H9 (cell line): ENCODE results near the gene TIAM1. TPM values are rescaled to one million over a fixed set of nuclear protein-coding genes. Genes with fewer than 3 reads are reported as not detected.
A peak's percentile ranks its signal among the peaks of the same experiment; 100 is the strongest.

ENCODE experiments used
- DNase-seq: peaks from one replicate; pipeline ENCODE4 v3.0.0-alpha.2; 2017
- H2AFZ ChIP-seq: one replicate; pipeline ENCODE4 v1.6.1; 2013; ENCODE audit warnings: mild to moderate bottlenecking, low read length, control low read depth, moderate library complexity
- H2AK5ac ChIP-seq: 2 replicates; pipeline ENCODE4 v1.6.1; 2013; ENCODE audit warnings: low read length, control low read depth, mixed read lengths; ENCODE audit not compliant: insufficient read length
- H2BK120ac ChIP-seq: one replicate; pipeline ENCODE4 v1.6.1; 2013; ENCODE audit warnings: low read depth, mild to moderate bottlenecking, low read length, control low read depth, inconsistent platforms; ENCODE audit not compliant: poor library complexity, severe bottlenecking
- H2BK12ac ChIP-seq: 2 replicates; pipeline ENCODE4 v1.6.1; 2013; ENCODE audit warnings: low read length, control low read depth, mixed read lengths, low read depth; ENCODE audit not compliant: insufficient read length
- H2BK15ac ChIP-seq: 2 replicates; pipeline ENCODE4 v1.6.1; 2013; ENCODE audit warnings: low read depth, low read length, control low read depth
- H2BK20ac ChIP-seq: one replicate; pipeline ENCODE4 v1.6.1; 2013; ENCODE audit warnings: low read depth, mild to moderate bottlenecking, low read length, control low read depth, inconsistent platforms; ENCODE audit not compliant: poor library complexity, severe bottlenecking
- H2BK5ac ChIP-seq: 2 replicates; pipeline ENCODE4 v1.6.1; 2013; ENCODE audit warnings: low read length, control low read depth, mixed read lengths; ENCODE audit not compliant: insufficient read length
- H3K14ac ChIP-seq: 2 replicates; pipeline ENCODE4 v1.6.1; 2013; ENCODE audit warnings: low read length, control low read depth; ENCODE audit not compliant: insufficient read depth
- H3K18ac ChIP-seq: 2 replicates; pipeline ENCODE4 v1.6.1; 2013; ENCODE audit warnings: low read depth, mild to moderate bottlenecking, mixed read lengths, low read length, control low read depth; ENCODE audit not compliant: insufficient read length
- H3K23ac ChIP-seq: 2 replicates; pipeline ENCODE4 v1.6.1; 2013; ENCODE audit warnings: low read length, control low read depth, mixed read lengths, low read depth; ENCODE audit not compliant: insufficient read length
- H3K23me2 ChIP-seq: 2 replicates; pipeline ENCODE4 v1.6.1; 2013; ENCODE audit warnings: low read depth, mild to moderate bottlenecking, mixed read lengths, low read length, control low read depth; ENCODE audit not compliant: insufficient read length, poor library complexity, severe bottlenecking
- H3K27ac ChIP-seq: 2 replicates; pipeline ENCODE4 v1.5.1; 2013; ENCODE audit warnings: low read length, control low read depth, mixed read lengths, low read depth; ENCODE audit not compliant: insufficient read length
- H3K27me3 ChIP-seq: 2 replicates; pipeline ENCODE4 v1.6.1; 2013; ENCODE audit warnings: low read length, control low read depth, inconsistent platforms; ENCODE audit not compliant: insufficient read depth
- H3K4ac ChIP-seq: 2 replicates; pipeline ENCODE4 v1.6.1; 2013; ENCODE audit warnings: low read depth, mild to moderate bottlenecking, control low read depth, inconsistent platforms, low read length, moderate library complexity
- H3K4me1 ChIP-seq: 2 replicates; pipeline ENCODE4 v1.6.1; 2013; ENCODE audit warnings: low read length, control low read depth, inconsistent platforms; ENCODE audit not compliant: insufficient read depth
- H3K4me2 ChIP-seq: 2 replicates; pipeline ENCODE4 v1.6.1; 2013; ENCODE audit warnings: low read length, control low read depth, mixed read lengths; ENCODE audit not compliant: insufficient read length, insufficient read depth
- H3K56ac ChIP-seq: 2 replicates; pipeline ENCODE4 v1.6.1; 2013; ENCODE audit warnings: low read depth, mild to moderate bottlenecking, mixed read lengths, low read length, control low read depth; ENCODE audit not compliant: insufficient read length
- H3K79me1 ChIP-seq: 2 replicates; pipeline ENCODE4 v1.6.1; 2013; ENCODE audit warnings: low read depth, mild to moderate bottlenecking, moderate library complexity, low read length, control low read depth, inconsistent platforms; ENCODE audit not compliant: insufficient read depth, poor library complexity, severe bottlenecking
- H3K79me2 ChIP-seq: 2 replicates; pipeline ENCODE4 v1.6.1; 2013; ENCODE audit warnings: low read length, control low read depth, inconsistent platforms; ENCODE audit not compliant: insufficient read depth
- H3K9ac ChIP-seq: 2 replicates; pipeline ENCODE4 v1.6.1; 2013; ENCODE audit warnings: low read length, control low read depth, mixed read lengths; ENCODE audit not compliant: insufficient read length; ENCODE audit errors: extremely low read depth
- H3K9me3 ChIP-seq: one replicate; pipeline ENCODE4 v1.6.1; 2013; ENCODE audit warnings: low read depth, low read length, inconsistent platforms; ENCODE audit not compliant: control insufficient read depth
- H3T11ph ChIP-seq: one replicate; pipeline ENCODE4 v1.6.1; 2013; ENCODE audit warnings: mild to moderate bottlenecking, low read length, control low read depth, inconsistent platforms
- H4K20me1 ChIP-seq: one replicate; pipeline ENCODE4 v1.6.1; 2013; ENCODE audit not compliant: control insufficient read depth, insufficient read length, insufficient read depth
- H4K5ac ChIP-seq: 2 replicates; pipeline ENCODE4 v1.6.1; 2013; ENCODE audit warnings: low read depth, mild to moderate bottlenecking, mixed read lengths, low read length, control low read depth; ENCODE audit not compliant: insufficient read length
- H4K8ac ChIP-seq: replicated peaks from 2 replicates; pipeline ENCODE4 v1.6.1; 2013; ENCODE audit warnings: low read length, control low read depth, mixed read lengths, low read depth; ENCODE audit not compliant: insufficient read length
- H4K91ac ChIP-seq: 2 replicates; pipeline ENCODE4 v1.6.1; 2013; ENCODE audit warnings: low read depth, mild to moderate bottlenecking, moderate library complexity, mixed read lengths, low read length, control low read depth; ENCODE audit not compliant: insufficient read length
- H3K27ac Mint-ChIP-seq, 3 experiments: 2 replicates in 2 of 3; 3 replicates in 1 of 3; pipeline ENCODE4 v1.8.0; 2020 to 2021; ENCODE audit warnings: mixed read lengths in 3 of 3, mild to moderate bottlenecking in 1 of 3, moderate library complexity in 1 of 3
- H3K27me3 Mint-ChIP-seq: 2 replicates; pipeline ENCODE4 v1.8.0; 2021; ENCODE audit warnings: low read depth, mild to moderate bottlenecking, moderate library complexity, mixed read lengths
- H3K36me3 Mint-ChIP-seq, 3 experiments: 2 replicates in 2 of 3; 3 replicates in 1 of 3; pipeline ENCODE4 v1.8.0; 2020 to 2021; ENCODE audit warnings: low read depth in 3 of 3, mixed read lengths in 3 of 3; ENCODE audit not compliant: insufficient read depth in 1 of 3
- H3K4me1 Mint-ChIP-seq, 2 experiments: 2 replicates each; pipeline ENCODE4 v1.8.0; 2020; ENCODE audit warnings: mixed read lengths in 2 of 2
- H3K4me3 Mint-ChIP-seq, 2 experiments: 2 replicates in 1 of 2; 3 replicates in 1 of 2; pipeline ENCODE4 v1.8.0; 2020 to 2021; ENCODE audit warnings: mild to moderate bottlenecking in 2 of 2, mixed read lengths in 2 of 2, moderate library complexity in 1 of 2
- H3K9me3 Mint-ChIP-seq, 2 experiments: 2 replicates in 1 of 2; 3 replicates in 1 of 2; pipeline ENCODE4 v1.8.0; 2020; ENCODE audit warnings: mild to moderate bottlenecking in 2 of 2, mixed read lengths in 2 of 2, moderate library complexity in 1 of 2
- WGBS: extraction: QIAGEN DNeasy Blood & Tissue Kit; methylation state at CpG from one replicate; pipeline ENCODE4 v1.1.7; 2013; ENCODE audit warnings: missing lambda C conversion rate, low lambda C conversion rate, mixed read lengths; ENCODE audit not compliant: insufficient read length; ENCODE audit errors: extremely low coverage; 5-methylcytosine and 5-hydroxymethylcytosine counted together
- total RNA-seq: library from RNA; stranded (reverse); gene quantifications from 2 replicates; pipeline ENCODE4 v1.2.1, GENCODE V29; 2021
- TF ChIP-seq, protein P1 (sequence below): fragments of 200-600 bp; sonication (generic); conservative IDR thresholded peaks from 3 replicates; pipeline ENCODE4 v1.8.0; 2021; ENCODE audit warnings: antibody characterized with exemption, mild to moderate bottlenecking

TIAM1 gene
- total RNA-seq, 1 experiment from 2014 or later = 23.1 TPM

DNA sequence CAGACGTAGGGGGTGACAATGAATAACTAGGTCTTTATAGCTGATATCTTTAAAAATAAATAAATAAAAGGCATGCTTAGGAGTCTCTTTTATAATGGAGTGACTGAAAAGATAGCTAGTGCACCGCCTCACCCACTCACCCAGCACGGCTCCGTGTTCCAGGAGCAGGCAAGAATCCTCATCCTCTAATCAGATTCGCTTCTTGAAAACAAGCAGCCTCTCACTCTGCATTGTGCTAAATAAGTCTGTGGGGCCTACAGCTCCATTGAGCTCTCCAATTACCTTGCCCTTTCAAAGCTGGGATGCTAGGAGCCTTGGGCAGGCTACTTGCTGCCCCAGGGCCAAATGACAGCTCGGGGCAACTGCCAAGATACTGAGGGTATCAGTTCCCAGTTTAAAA, 91.5 kb downstream of the TIAM1 start:
- Mint-ChIP-seq H3K9me3 (no peaks in the 10 kb centered on the region), H3K4me3 (no peak overlapping the region), H3K36me3 (peaks cover 0 to 6% (median 4%) of the 10 kb centered on the region in 3 experiments; a peak in 4 of 7 replicates), H3K27ac (peak overlapping the region in 1 of 3 experiments; percentile 51; a peak in 2 of 7 replicates), H3K4me1 (peaks cover 44 to 49% of the 10 kb centered on the region in 2 experiments), H3K27me3 (no peaks in the 10 kb centered on the region)
- no peak overlapping the region for H2BK12ac ChIP-seq
- H3K56ac ChIP-seq = no peak overlapping the region
- H3K4me2 ChIP-seq = no peak overlapping the region
- H2BK20ac ChIP-seq = no peak overlapping the region
- no peaks in the 10 kb centered on the region for H3K9me3 ChIP-seq
- H4K20me1 ChIP-seq = no peaks in the 10 kb centered on the region
- H4K8ac ChIP-seq = no peak overlapping the region
- no peak overlapping the region for H4K91ac ChIP-seq
- H3K4ac ChIP-seq = no peak overlapping the region
- no peaks in the 10 kb centered on the region for H3K79me2 ChIP-seq
- no peaks in the 10 kb centered on the region for H3K79me1 ChIP-seq
- no peak overlapping the region for H2AK5ac ChIP-seq
- TF ChIP-seq, protein P1, sequence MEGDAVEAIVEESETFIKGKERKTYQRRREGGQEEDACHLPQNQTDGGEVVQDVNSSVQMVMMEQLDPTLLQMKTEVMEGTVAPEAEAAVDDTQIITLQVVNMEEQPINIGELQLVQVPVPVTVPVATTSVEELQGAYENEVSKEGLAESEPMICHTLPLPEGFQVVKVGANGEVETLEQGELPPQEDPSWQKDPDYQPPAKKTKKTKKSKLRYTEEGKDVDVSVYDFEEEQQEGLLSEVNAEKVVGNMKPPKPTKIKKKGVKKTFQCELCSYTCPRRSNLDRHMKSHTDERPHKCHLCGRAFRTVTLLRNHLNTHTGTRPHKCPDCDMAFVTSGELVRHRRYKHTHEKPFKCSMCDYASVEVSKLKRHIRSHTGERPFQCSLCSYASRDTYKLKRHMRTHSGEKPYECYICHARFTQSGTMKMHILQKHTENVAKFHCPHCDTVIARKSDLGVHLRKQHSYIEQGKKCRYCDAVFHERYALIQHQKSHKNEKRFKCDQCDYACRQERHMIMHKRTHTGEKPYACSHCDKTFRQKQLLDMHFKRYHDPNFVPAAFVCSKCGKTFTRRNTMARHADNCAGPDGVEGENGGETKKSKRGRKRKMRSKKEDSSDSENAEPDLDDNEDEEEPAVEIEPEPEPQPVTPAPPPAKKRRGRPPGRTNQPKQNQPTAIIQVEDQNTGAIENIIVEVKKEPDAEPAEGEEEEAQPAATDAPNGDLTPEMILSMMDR = no peak
- no peak overlapping the region for H3K23ac ChIP-seq
- H3K4me1 ChIP-seq = peaks cover 6% of the 10 kb centered on the region
- no peak overlapping the region for H2AFZ ChIP-seq
- H4K5ac ChIP-seq = no peak overlapping the region
- no peak overlapping the region for H2BK120ac ChIP-seq
- H3K18ac ChIP-seq = no peak overlapping the region
- no peak for DNase-seq
- H3K9ac ChIP-seq = no peak overlapping the region
- no CpG with 5 or more reads among the region's 6 CpGs for WGBS
- H2BK15ac ChIP-seq = no peak overlapping the region
- no peaks in the 10 kb centered on the region for H3K27me3 ChIP-seq
- no peak overlapping the region for H3K14ac ChIP-seq
- no peak overlapping the region for H3T11ph ChIP-seq
- H3K27ac ChIP-seq = no peak overlapping the region
- no peaks in the 10 kb centered on the region for H3K23me2 ChIP-seq
- H2BK5ac ChIP-seq = no peak overlapping the region
